NB4 (cell line): ENCODE results near the gene KRTCAP2.

Experiments used
- CTCF ChIP-seq: IDR thresholded peaks from one replicate; pipeline ENCODE4 v1.5.1; 2012; ENCODE audit warnings: low read depth, low read length
- MAX ChIP-seq: IDR thresholded peaks from 2 replicates; pipeline ENCODE4 v1.6.1; 2011; ENCODE audit warnings: low read depth, low read length
- POLR2A ChIP-seq: IDR thresholded peaks from 2 replicates; pipeline ENCODE4 v1.6.1; 2011; ENCODE audit warnings: mild to moderate bottlenecking; ENCODE audit not compliant: insufficient read length; ENCODE audit errors: extremely low read depth

- TF ChIP-seq CTCF (no peak), MAX (no peak), POLR2A (no peak)
Measured at GRCh38 chr1:155184351-155184811, 11.3 kb upstream of the KRTCAP2 start.
